HuH-7.5 (cell line): ENCODE measurements around the gene SRGAP2.
"Not testable (repeated sequence)": the region's sequence is repeated elsewhere in the genome, so short reads cannot be mapped to it uniquely, and the experiment has no call there.

Experiments
- DNase-seq: peaks from one replicate; pipeline ENCODE4 v3.0.0; 2011; ENCODE audit warnings: low spot score

The SRGAP2 gene

GRCh38 chr1:206205569-206205968 is 2.2 kb downstream of the SRGAP2 start:
- DNase-seq: not testable (repeated sequence)

GRCh38 chr1:206210802-206211201 is 7.5 kb downstream of the SRGAP2 start:
- DNase-seq: not testable (repeated sequence)

GRCh38 chr1:206215600-206216392 is 12.5 kb downstream of the SRGAP2 start:
- DNase-seq: not testable (repeated sequence)

GRCh38 chr1:206218285-206218684 is 14.9 kb downstream of the SRGAP2 start:
- DNase-seq: not testable (repeated sequence)

- DNase-seq: not testable (repeated sequence)
These were observed 15.4 kb downstream of the SRGAP2 start for GRCh38 chr1:206218765-206219164.

- not testable (repeated sequence) for DNase-seq
These were observed 16.4 kb downstream of the SRGAP2 start for GRCh38 chr1:206219514-206220331.

GRCh38 chr1:206220332-206221000 is 17.1 kb downstream of the SRGAP2 start:
- DNase-seq: not testable (repeated sequence)

GRCh38 chr1:206221585-206221984 is 18.2 kb downstream of the SRGAP2 start:
- DNase-seq: not testable (repeated sequence)

- DNase-seq: not testable (repeated sequence)
These were observed 20.9 kb downstream of the SRGAP2 start for GRCh38 chr1:206224190-206224776.

- not testable (repeated sequence) for DNase-seq
These were observed 22.0 kb downstream of the SRGAP2 start for GRCh38 chr1:206225386-206225785.

GRCh38 chr1:206226886-206227285 is 23.5 kb downstream of the SRGAP2 start:
- not testable (repeated sequence) for DNase-seq

- DNase-seq: not testable (repeated sequence)
These were observed 25.9 kb downstream of the SRGAP2 start for GRCh38 chr1:206229286-206229685.

- DNase-seq: not testable (repeated sequence)
These were observed 28.6 kb downstream of the SRGAP2 start for GRCh38 chr1:206231989-206232388.

GRCh38 chr1:206232970-206233645 is 29.8 kb downstream of the SRGAP2 start:
- not testable (repeated sequence) for DNase-seq

GRCh38 chr1:206234189-206234916 is 31.0 kb downstream of the SRGAP2 start:
- DNase-seq: not testable (repeated sequence)

GRCh38 chr1:206235190-206235589 is 31.8 kb downstream of the SRGAP2 start:
- DNase-seq: not testable (repeated sequence)

- not testable (repeated sequence) for DNase-seq
These were observed 36.9 kb downstream of the SRGAP2 start for GRCh38 chr1:206240288-206240687.

GRCh38 chr1:206243335-206243734 is 40.0 kb downstream of the SRGAP2 start:
- not testable (repeated sequence) for DNase-seq

GRCh38 chr1:206245479-206245878 is 42.1 kb downstream of the SRGAP2 start:
- not testable (repeated sequence) for DNase-seq

GRCh38 chr1:206246129-206246886 is 43.0 kb downstream of the SRGAP2 start:
- DNase-seq: not testable (repeated sequence)
